ENCODE results near the gene CDH24. TPM values are rescaled to one million over a fixed set of nuclear protein-coding genes. Genes with fewer than 3 reads are reported as not detected.

The CDH24 gene
- total RNA-seq, 1 experiment from 2014 or later, result 7.9 TPM

GRCh38 chr14:23043145-23043544 lies 14.2 kb downstream of the CDH24 start:
- no TSS peak for BruUV-seq (replicated peaks)

GRCh38 chr14:23042162-23042965 lies 15.0 kb downstream of the CDH24 start, which contains the start of gene PSMB11:
Gene PSMB11 (plus strand): TSS chr14:23042212. CDS start chr14:23042226, 14 bp downstream.
- DNase-seq, result no peak
- Mint-ChIP-seq H3K36me3 (ENCODE audit: insufficient read depth, unreplicated experiment) (no peaks in the 10 kb centered on the region), H3K4me3 (ENCODE audit: unreplicated experiment) (no peak within 1 kb of the TSS), H3K27me3 (ENCODE audit: insufficient read depth, unreplicated experiment) (no peaks in the 10 kb centered on the region), H3K9me3 (ENCODE audit: unreplicated experiment) (no peaks in the 10 kb centered on the region), H3K27ac (ENCODE audit: unreplicated experiment) (no peak within 1 kb of the TSS), H3K4me1 (ENCODE audit: low read depth, unreplicated experiment) (no peaks in the 10 kb centered on the region)
- ChIA-PET CTCF (interaction anchor here (0.7 to 1.2 kb wide), 3 partner anchors 26 to 47 kb away, joined by 3 to 5 read pairs (median 4); no protein-coding TSS in a partner anchor), POLR2A (no interaction called here)
- Histone ChIP-seq H3K4me3 (ENCODE audit: low read depth, low read length) (no peak within 1 kb of the TSS), H3K27me3 (replicated peaks; ENCODE audit: control insufficient read depth, insufficient read depth, low read length) (no peaks in the 10 kb centered on the region), H3K4me1 (peaks cover 11% of the 10 kb centered on the region), H3K36me3 (ENCODE audit: control insufficient read depth, insufficient read depth, low read length) (no peaks in the 10 kb centered on the region), H3K9me3 (no peaks in the 10 kb centered on the region)
- BruUV-seq (replicated peaks), result no TSS peak
- intact Hi-C loops (cut with micrococcal nuclease; ENCODE audit: unreplicated experiment), result no loop called here
- no peak for TF ChIP-seq CTCF (IDR thresholded peaks at IDR 0.05; ENCODE audit: insufficient read depth in 1 of 2, low read depth in 1 of 2, low read length in 1 of 2, severe bottlenecking in 1 of 2, unreplicated experiment in 1 of 2)

More at GRCh38 chr14:23043145-23043544, 14.2 kb downstream of the CDH24 start:
- Mint-ChIP-seq H3K4me3 (ENCODE audit: unreplicated experiment) (no peak overlapping the region), H3K4me1 (ENCODE audit: low read depth, unreplicated experiment) (no peaks in the 10 kb centered on the region), H3K9me3 (ENCODE audit: unreplicated experiment) (no peaks in the 10 kb centered on the region), H3K27me3 (ENCODE audit: insufficient read depth, unreplicated experiment) (no peaks in the 10 kb centered on the region), H3K27ac (ENCODE audit: unreplicated experiment) (no peak overlapping the region), H3K36me3 (ENCODE audit: insufficient read depth, unreplicated experiment) (no peaks in the 10 kb centered on the region)
- peaks cover 11% of the 10 kb centered on the region for H3K4me1 ChIP-seq
- ChIA-PET CTCF (interaction anchor here (0.7 kb wide), 1 partner anchor 26 kb away, joined by 4 read pairs; no protein-coding TSS in a partner anchor), POLR2A (no interaction called here)
- no peaks in the 10 kb centered on the region for H3K27me3 ChIP-seq (replicated peaks; ENCODE audit: control insufficient read depth, insufficient read depth, low read length)
- H3K9me3 ChIP-seq, result no peaks in the 10 kb centered on the region
- TF ChIP-seq CTCF (IDR thresholded peaks at IDR 0.05; ENCODE audit: insufficient read depth in 1 of 2, low read depth in 1 of 2, low read length in 1 of 2, severe bottlenecking in 1 of 2, unreplicated experiment in 1 of 2), result no peak
- no peak for DNase-seq
- H3K4me3 ChIP-seq (ENCODE audit: low read depth, low read length), result no peak overlapping the region
- intact Hi-C loops (cut with micrococcal nuclease; ENCODE audit: unreplicated experiment), result no loop called here
- H3K36me3 ChIP-seq (ENCODE audit: control insufficient read depth, insufficient read depth, low read length), result no peaks in the 10 kb centered on the region

- ChIA-PET CTCF (interaction anchor here (0.7 to 1.2 kb wide), 2 partner anchors 27 to 47 kb away, joined by 3 to 5 read pairs; no protein-coding TSS in a partner anchor), POLR2A (no interaction called here)
- no peaks in the 10 kb centered on the region for H3K9me3 Mint-ChIP-seq (ENCODE audit: unreplicated experiment)
These were observed 15.6 kb downstream of the CDH24 start for GRCh38 chr14:23041729-23042128.

More at GRCh38 chr14:23041729-23042128, 15.6 kb downstream of the CDH24 start:
- peaks cover 11% of the 10 kb centered on the region for H3K4me1 ChIP-seq
- H3K36me3 ChIP-seq (ENCODE audit: control insufficient read depth, insufficient read depth, low read length), result no peaks in the 10 kb centered on the region
- no TSS peak for BruUV-seq (replicated peaks)
- no peaks in the 10 kb centered on the region for H3K9me3 ChIP-seq
- intact Hi-C loops (cut with micrococcal nuclease; ENCODE audit: unreplicated experiment), result no loop called here
- no peak for DNase-seq
- Mint-ChIP-seq H3K4me3 (ENCODE audit: unreplicated experiment) (no peak overlapping the region), H3K27me3 (ENCODE audit: insufficient read depth, unreplicated experiment) (no peaks in the 10 kb centered on the region), H3K27ac (ENCODE audit: unreplicated experiment) (no peak overlapping the region), H3K4me1 (ENCODE audit: low read depth, unreplicated experiment) (no peaks in the 10 kb centered on the region), H3K36me3 (ENCODE audit: insufficient read depth, unreplicated experiment) (no peaks in the 10 kb centered on the region)
- H3K4me3 ChIP-seq (ENCODE audit: low read depth, low read length), result no peak overlapping the region
- TF ChIP-seq CTCF (IDR thresholded peaks at IDR 0.05; ENCODE audit: insufficient read depth in 1 of 2, low read depth in 1 of 2, low read length in 1 of 2, severe bottlenecking in 1 of 2, unreplicated experiment in 1 of 2), result no peak
- no peaks in the 10 kb centered on the region for H3K27me3 ChIP-seq (replicated peaks; ENCODE audit: control insufficient read depth, insufficient read depth, low read length)
